ENCODE measurements around the gene CASP5.

The CASP5 gene

DNA sequence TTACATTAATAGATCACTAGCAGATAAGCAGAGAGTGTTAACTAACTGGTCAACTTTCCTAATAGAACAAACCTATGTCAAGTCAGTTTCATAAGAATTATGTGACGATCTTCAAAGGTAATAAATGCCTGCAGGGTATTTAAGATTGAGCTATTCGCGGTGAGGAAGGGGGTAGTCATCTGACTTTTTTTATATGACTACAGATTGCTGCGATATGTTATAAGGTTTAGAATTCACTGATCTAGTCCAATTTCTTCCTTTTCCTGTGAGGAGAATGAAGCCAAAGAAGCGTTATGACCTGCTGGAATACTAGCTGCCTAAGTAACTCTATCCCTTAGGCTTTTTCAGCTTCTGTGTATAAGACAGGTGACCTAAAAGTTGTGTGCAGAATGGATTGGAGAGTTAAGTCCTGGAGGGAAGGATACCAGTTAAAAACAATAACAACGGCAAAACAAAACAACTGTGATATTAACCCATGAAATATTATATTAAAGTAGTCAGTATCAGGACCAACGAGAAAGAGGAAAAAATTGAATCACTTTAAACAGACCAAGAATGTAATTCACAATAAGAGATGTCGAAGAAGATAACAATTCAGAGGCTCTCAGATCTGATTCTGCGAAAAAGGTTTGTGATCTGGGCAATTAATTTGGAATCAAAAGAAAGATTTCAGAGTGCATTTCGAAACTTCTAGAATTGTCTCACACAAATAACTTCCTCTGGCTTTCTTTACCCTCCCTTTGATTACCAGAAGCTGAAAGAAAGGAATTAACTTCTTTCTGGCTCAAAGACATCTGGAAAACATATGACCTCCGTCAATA lies 55.2 kb downstream of the CASP5 start:
- no peak for DNase-seq (ENCODE audit: low read depth)

DNA sequence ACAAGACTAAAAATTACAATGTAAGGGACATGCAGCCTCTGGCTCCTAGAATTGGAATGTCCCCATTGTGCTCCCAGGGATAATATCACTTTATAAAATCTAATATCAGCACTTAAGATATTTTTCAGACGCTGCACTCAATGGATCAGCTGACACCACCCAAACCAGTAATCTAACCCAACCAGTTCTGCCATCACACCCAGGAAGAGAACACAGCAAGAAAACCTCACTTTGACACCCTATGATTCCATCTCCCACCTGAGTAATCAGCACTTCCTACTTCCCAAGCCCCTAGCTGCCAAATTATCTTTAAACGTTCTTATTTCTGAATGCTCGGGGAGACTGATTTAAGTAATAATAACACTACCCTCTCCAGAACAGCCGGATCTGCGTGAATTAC lies 57.2 kb downstream of the CASP5 start:
- DNase-seq (ENCODE audit: low read depth), result no peak

DNA sequence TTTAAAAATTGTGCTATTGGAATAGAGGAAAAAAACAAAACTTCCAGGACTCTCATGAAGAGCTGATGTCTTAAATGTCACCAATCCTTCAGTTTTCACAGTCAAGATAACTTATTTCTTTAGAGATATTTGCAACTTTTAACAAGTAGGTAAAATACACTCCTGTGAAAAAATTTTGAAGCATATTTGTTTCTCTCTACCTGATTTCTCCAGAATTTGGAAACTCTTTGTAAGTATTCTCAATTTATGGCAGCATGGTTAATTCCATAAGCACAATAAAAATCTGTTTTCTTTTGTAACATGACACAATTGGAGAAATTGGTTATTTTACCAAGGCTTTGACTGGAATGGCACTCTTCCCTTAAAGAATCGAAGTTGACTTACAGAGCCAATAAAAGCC lies 58.7 kb downstream of the CASP5 start:
- no peak for DNase-seq (ENCODE audit: low read depth)

GRCh38 chr11:104962852-104963251 lies 60.1 kb downstream of the CASP5 start:
- DNase-seq (ENCODE audit: low read depth), result no peak

- no peak for DNase-seq (ENCODE audit: low read depth)
These were observed 65.7 kb downstream of the CASP5 start for GRCh38 chr11:104957280-104957679.

DNA sequence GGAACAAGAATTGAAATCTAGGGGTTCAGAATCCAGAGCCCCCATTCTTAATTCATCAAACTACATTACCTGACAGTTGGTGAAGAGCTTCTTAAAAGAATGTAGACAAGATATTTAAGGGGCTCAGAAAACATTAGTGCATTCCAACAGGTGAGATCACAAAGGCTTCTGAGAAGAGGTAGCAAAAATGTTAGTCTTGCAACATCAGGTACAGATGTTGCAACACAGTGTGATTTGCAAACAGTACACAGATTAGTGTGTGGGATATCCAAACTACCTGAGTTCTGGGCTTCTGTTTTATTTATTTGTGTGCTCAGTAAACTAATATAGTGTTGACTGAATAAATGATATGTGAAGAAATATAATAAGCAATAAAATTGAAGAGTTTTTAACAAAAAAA lies 66.4 kb downstream of the CASP5 start:
- DNase-seq (ENCODE audit: low read depth), result no peak

DNA sequence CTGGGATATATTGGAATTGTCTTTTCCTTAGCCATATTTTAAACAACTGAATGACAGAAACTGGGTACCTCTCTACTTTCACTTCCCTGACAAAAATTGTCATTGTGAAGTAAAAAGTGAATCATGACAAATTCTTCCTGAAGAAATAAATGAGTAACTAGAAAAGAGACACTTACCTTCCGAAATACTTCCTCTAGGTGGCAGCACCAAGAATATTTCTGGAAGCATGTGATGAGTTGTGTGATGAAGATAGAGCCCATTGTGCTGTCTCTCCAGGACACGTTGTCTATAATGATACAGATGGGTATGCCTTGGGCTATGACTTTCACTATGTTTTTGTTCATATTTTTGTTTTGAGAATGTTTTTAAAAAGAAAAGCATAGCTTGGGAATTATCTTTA lies 76.1 kb downstream of the CASP5 start:
- no peak for DNase-seq (ENCODE audit: low read depth)
